HG02885 (cell line): Measurements from ENCODE around the gene EDARADD.

Experiments used
- ATAC-seq: cut with Tn5 transposase; IDR thresholded peaks from one replicate; pipeline ENCODE4 v1.9.1; 2021; ENCODE audit warnings: mild to moderate bottlenecking; ENCODE audit not compliant: unreplicated experiment, poor library complexity

The EDARADD gene

DNA sequence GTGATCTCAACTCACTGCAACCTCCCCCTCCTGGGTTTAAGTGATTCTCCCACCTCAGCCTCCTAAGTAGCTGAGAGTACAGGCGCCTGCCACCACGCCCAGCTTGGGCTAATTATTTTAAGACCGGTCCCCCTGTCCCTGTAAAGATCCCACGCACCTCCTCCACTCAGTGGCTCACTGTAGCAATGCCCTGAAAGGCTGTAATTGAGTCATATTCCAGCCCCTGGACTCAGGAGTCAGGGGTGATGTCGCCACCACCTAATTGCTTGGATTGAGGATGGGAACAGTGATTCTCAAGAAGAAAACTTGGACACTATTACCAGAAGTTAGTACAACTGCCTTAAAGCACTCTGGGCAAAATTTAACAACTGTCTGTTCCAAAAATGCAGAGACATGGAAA, 3.1 kb upstream of the EDARADD start:
- ATAC-seq = no peak

DNA sequence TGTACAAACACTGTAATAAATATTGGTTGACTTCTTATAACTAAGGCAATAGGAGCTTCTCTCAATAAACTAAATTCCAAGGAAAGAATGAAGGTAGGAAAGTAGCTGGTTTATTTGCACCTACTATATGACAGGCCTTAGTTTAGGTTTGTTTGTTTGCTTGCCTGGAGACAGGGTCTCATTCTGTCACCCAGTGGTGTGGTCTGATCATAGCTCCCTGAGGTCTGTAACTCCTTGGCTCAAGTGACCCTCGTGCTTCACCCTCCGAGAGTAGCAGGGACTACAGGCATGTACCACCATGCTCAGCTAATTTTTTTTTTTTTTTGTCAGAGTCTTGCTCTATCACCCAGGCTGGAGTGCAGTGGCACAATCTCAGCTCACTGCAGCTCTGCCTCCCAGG, 1.9 kb upstream of the EDARADD start:
- ATAC-seq = no peak

DNA sequence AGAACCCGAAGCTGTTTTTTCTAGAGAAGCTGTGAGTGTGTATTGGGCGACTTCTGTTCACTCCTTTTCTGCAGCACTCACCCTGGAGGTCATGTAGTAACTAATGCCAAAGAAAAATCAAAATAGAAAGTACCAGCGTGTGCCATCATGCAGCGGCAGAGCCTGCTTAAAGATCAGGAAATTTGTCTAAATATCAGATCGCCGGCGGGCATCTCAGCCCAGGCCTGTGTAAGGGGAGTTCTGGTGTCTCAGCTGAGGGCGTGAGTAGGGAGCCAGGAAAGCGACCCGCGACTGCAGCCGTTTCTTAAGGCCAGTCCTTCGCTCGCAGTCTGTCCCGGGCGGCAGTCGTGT, 768 bp downstream of the EDARADD start:
- ATAC-seq = no peak

DNA sequence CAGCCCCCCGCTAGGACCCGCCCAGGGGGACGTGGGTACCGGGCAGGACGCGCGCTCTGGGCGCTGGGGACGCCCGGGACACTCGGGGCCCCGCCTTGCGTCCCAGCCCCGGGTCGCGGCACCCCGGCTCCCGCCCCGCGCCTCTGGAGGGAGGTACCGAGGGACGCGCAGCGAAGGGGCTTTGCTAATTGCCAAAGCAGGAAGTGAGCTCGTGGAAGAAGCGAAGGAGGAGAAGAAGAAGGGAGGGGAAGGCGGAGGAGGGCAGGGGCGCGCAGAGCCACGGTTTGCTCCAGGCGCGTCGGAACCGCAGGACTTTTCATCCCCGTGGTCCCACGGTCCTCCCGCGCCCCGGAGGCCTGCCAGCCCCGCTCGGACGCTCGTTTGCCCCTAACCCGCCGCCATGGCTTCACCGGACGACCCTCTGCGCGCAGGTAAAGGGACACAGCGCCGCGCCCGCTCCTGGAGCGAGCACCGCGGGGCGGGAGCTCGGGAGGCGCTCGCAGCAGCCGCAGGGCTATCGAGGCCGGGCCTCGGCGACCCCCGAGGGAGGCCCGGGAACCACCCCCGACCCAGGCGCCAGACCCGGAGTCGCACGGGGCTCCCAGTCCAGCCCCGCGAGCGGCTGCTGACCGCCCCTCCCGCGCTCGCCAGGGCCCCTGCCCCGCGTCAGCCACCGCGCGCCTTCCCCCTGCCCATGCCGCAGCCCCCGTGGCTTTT, 1.3 kb downstream of the EDARADD start:
- ATAC-seq = peak; percentile 67

DNA sequence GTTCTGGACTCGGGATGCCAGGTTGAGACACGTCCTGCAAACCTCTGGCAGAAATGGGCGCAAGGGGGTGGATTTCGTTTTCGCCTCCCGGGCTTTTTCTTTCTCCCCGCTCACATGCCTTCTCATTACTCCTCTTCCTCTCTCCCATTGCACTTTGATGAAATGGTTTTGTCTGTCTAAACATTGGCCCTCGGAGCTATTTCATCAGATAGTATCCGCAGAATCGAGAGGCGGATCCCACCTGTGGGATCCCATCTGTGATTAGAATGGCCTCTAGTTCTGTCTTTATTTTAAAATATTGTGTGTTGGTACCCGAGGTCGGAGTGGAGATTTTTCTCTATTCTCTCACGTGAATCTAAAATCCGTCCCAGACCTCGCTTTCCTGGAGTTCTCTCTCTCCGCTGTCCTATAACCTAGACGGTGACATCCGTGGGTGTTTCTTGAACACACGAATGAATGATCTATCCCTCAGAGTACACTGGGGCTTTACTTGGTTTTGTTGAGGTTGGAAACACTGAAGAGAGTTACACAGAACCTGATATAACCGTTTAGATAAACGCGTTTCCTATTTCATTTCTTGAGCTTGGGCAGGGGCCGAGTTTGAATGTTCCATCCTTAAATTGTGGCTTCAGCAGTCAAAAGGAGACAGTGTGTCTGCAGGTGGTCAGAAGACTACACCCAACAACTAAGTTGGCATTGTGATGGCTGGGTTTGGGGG, 2.0 kb downstream of the EDARADD start:
- ATAC-seq = no peak

DNA sequence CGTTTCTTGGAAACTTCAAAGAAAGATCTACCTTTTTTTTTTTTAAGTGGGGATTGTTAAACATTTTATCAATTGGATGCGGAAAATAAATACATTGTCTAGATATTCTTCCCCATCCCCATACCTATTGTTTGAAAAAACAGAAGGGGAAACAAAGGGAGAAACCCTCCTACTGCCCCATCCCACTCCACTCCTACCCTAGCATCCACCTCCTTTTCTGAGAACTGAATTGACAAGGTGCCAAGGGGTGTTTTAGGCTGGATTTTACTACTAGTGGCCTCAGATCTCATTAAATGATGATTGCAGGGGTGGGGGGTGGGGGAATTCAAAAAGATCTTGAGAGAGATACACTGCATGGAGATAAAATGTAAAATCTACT, 2.6 kb downstream of the EDARADD start:
- no peak for ATAC-seq

DNA sequence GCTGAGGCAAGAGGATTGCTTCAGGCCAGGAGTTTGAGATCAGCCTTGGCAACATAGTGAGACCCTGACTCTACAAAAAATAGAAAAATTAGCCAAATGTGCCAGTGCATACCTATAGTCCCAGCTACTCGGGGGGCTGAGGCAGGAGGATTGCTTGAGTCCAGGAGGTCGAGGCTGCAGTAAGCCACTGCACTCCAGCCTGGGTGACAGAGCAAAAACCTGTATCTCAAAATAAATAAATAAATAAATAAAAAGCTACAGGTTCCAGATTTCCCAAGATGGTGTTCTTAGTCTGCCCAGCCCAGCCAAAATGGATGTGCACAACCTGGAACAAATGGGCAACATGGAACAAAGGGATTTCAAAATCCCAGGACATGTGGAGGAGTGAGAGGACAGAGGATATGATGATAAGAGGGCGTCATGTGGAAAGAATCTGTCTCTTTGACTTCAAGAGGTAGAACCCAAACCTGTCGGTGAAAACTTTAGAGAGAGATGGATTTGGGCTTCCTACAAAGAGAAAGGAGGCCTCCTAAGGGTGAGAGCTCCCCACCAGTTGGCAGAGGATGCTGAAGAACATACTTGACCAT, 3.2 kb downstream of the EDARADD start:
- no peak for ATAC-seq

DNA sequence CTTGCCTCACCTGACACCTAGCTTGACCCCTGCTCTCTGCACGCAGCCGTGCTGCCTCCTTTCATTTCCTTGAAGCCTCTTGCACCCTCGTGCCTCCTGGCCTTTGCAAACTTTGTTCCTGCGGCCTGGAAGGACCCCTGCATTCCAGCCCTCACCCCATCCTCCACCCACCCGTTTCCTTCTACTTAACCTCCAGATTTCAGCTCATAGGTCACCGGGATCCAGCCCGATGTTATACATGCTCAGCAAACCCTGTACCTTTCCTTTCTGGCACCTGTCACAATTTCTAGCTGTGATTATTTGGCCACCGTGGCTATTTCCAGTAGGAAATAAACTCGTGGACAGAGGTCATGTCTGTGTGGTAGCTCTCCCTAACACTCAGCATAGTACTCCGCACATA, 4.5 kb downstream of the EDARADD start:
- no peak for ATAC-seq

DNA sequence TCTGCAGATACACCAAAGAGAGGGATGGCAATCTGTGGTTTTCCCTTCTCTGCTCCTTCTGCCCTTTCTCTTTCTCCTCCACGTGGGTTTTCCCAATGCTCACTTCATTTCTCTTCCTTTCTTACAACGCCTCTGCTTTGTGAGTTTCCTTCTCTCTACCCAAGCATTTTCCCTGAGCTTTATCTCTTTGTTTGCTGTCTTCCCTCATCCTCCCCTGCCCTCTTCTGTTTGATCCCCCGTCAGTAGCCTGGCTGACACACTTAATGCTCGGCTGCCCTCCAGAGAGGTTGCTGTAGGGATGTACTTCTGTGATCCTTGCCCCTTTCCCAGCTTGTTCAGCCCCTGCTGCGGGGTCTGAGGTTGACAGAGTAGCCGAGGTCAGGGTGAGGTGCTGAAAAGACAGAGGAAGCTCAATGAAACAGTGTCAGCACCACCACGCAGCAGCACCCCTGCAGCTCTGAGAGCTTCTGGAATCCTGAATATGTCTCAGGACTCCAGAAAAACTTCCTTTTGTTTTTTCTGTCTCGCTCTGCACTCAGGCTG, 6.0 kb downstream of the EDARADD start:
- no peak for ATAC-seq

DNA sequence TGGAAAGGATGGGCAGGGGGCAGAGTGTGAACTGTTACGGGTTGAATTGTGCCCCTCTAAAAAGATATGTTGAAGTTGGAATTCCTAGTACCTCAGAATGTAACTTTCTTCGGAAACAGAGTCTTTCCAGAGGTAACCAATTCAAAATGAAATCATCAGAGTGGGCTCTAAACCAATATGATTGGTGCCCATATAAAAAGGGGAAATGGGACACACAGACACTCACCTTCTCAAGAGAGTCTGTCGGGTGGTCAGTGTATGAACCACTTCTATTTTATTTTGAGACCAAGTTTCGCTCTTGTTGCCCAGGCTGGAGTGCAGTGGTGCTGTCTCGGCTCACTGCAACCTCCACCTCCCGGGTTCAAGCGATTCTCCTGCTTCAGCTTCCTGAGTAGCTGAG, 7.6 kb downstream of the EDARADD start:
- no peak for ATAC-seq

DNA sequence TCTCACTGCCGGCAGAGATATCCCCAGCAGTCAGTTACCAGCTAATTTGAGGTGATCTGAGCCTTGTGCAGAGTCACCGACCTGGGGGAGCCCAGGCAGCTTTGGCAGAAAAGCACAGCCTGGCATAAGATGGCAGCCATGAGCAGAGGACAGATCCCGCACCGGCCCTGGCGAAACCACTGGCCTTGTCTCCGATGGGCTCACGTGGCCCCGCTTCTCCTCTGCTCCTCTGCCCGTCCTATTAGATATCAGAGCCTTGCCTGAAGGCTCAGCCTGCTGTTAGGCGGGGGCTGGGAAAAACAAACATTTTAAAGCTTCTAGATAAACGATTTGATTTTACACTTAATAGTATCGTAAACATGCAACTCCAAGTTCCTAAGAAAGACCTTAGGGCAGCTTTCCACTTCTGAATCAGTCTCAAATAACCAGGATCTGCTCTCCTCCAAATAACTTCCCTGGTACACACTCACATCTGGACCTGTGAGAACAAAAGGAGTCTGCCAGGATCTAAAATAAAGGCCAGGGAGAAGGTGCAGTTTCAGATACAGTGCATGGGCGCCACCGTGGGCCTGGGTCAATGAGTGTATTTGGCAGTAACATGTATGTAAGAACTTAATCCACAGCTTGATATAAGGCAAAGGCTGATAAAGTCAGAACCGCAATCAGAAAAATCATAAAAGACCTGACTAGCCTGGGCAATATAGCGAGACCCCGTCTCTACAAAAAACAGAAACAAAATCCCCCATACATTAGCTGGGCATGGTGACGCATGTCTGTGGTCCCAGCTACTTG, 10.0 kb downstream of the EDARADD start:
- no peak for ATAC-seq

DNA sequence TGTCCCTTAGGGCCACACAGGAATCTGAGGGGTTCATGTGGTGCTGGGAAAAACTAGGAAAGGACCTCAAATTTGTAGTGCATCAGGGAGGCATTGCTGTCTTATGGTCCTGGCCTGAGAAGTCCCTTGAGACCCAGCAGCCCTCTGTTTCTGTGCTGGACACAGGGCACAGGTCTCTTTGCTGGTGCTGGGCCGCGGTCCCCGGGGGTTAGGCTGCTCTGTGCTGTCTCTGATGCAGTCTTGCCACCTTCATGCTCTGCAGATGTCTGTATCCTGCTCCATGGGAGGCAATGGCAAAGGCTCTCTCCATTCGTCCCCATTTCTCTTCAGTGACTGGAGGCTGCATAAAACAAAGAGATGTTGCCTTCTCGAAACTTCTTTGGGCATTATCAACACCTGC, 13.0 kb downstream of the EDARADD start:
- no peak for ATAC-seq

DNA sequence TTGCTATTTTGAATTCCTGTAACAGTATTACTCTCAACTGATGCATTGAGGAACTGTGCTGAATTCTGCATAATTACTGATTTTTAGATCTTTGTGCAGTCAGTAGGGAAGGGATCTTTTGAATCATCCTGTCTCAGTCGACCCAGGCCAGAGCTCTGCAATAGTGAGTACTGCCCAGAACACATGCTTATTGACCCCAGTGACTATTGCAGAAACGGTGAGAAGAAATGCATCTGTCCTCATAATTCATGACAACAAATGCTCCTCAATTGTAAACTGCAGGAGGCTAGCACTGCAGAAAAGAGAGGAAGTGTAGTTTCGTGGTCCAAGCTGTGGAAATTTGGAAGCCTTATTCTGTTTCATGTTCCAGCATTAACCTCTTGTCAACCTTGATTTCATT, 19.6 kb downstream of the EDARADD start:
- no peak for ATAC-seq

DNA sequence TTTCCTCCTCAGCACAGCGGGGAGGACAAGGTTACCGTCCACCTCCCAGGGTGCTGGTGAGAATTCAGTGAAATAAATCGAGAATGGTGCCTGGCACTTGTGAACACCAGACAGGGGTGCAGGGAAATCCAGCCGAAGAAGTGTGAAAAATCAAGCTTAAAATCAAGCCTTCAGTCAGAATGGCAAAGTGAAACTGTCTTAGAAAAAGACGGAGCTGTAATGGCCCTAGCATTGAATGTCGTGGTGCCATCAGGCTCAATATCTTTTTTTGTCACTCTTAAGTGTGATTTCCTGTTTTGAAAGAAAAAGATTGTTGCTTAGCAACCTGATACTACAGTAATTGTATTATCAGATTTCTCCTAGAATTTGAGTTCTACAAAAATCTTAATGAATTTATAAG, 22.1 kb downstream of the EDARADD start:
- ATAC-seq = no peak

DNA sequence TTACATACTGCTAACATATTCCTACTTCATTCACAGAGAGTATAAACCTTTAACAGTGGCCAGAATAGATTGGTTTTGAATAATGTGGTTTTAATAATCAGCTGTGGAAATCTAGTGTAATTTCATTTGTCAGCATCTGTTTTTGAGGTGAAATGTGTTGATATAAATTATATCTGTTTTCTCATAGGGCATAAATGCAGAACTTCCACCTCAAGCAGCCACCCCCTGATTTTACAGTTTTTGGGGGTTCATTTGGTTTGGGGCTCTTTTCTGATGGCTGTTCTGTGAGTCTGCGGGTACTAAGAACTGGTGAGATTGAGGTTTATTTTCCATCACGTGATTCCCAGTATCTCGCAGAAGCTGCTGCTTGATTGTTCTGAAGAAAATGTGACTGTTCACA, 23.2 kb downstream of the EDARADD start:
- no peak for ATAC-seq

DNA sequence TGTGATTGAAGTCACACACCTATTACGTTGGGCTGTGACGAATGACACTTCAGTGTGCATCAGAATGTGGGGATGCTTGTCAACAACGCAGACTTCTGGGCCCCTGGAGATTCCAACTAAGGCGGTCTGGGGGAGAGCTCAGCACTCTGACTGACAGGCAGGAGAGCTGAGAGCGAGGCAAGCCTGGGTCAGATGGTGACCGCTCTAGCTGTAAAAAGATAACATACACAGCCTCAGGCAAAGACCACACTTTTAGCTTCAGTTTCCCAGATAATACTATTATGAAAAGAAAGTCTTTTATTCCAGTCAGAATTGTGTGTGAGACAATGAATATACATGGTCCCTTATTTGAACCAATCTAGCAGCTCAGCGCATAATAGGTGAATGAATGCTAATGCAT, 25.4 kb downstream of the EDARADD start:
- ATAC-seq = no peak

DNA sequence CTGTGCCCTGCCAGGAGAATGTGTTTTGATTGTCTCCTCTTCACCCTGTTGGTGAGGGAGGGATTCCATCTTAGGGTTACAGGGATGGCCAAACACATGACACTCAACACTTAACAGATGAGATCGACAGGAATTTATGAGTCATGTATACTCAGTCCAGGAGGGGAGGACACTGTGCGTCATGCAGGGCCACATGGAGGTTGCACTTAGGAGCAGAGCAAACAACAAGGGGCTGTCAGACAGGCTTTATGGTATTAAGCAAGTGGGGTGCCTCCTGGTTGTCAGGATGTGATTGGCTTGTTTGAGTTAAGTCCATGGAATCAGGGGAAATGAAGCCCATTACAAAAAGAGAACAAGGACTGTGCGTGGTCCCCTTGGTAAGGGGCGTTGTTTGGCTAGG, 26.9 kb downstream of the EDARADD start:
- no peak for ATAC-seq

DNA sequence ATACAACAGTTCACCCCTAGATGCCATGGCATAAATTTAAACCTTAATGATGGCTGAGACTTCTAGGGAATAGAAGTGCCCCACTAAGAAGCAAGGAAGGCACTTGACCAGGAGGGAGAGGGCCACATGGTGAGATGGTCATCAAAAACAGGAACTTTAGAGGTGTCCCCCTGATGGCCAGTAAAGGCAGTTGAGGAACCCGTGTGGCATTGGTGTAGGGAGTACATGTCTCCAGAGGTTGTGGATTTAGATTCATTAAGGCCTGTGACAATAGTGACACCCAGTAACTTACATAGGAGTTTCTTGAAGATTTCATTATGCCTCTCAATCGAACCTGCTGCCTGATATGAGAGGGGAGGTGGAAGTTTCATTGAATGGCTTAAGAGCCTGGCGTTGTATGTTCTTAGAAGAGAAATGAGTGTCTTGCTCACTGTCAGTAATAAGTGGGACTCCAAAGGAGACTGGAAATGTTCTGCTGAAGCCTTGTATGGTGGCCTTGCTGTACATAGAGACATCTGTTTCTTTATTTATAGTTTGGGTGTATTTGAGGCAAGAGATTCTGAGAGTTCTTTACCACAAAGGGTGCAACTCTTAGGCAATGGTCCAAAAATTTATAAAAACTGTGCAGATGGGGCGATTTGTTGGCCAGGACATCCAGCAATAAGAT, 27.9 kb downstream of the EDARADD start:
- ATAC-seq = no peak

DNA sequence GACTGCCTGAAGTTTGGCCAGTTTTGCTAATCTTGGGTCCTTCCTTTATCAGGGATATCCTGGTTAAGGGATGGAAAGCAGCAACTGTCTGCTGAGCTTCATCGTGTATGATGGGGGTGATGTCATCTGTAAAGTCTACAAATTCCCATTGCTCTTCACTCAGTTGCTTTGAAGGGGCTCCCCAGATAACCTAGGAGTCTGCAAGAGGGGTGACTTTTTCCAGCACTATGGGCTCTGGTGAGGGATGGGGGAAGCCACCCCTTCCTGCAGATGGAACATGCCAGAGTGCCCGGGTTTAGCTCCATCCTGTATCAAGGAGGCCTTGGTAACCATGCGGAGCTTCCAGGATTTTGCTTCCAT, 28.4 kb downstream of the EDARADD start:
- no peak for ATAC-seq

DNA sequence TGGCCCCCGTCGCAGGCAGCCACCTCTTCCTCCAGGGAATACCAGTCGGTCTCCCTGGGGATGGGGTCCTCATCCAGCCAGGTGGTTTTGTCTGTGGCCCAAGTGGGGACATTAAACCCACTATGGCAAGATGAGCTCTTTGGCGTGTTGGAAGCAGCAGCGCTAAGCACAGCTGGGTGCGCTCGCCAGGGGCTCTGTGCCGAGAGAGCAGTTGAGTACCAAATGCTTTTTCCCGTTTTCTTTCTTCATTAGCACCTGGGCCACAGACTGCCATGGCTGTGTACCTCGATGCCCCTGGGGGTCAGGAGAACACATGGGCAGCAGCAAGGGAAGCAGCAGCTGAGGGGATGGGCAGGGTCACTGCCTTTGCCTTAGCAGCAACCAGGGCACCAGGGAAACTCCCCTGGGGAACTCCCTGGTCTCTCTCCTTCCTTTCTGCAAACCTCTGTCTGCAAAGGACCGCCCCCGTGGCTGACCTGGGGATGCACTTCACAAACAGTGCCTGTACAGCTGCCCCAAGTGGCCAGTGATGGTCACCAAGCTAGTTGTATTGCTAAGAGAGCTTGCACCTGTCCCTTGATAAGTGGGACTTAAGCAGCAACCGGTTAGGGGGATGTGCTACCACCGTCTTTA, 31.1 kb downstream of the EDARADD start:
- peak; percentile 94 for ATAC-seq
